ENCODE measurements around the gene TPPP. TPM values are rescaled to one million over a fixed set of nuclear protein-coding genes. Genes with fewer than 3 reads are reported as not detected.
"Not testable (repeated sequence)": the region's sequence is repeated elsewhere in the genome, so short reads cannot be mapped to it uniquely, and the experiment has no call there.

The TPPP gene
- total RNA-seq, 1 donor from 2014 or later: 1.9 TPM

GRCh38 chr5:637581-638450 lies 55.3 kb downstream of the TPPP start:
- TF ChIP-seq, protein P1, sequence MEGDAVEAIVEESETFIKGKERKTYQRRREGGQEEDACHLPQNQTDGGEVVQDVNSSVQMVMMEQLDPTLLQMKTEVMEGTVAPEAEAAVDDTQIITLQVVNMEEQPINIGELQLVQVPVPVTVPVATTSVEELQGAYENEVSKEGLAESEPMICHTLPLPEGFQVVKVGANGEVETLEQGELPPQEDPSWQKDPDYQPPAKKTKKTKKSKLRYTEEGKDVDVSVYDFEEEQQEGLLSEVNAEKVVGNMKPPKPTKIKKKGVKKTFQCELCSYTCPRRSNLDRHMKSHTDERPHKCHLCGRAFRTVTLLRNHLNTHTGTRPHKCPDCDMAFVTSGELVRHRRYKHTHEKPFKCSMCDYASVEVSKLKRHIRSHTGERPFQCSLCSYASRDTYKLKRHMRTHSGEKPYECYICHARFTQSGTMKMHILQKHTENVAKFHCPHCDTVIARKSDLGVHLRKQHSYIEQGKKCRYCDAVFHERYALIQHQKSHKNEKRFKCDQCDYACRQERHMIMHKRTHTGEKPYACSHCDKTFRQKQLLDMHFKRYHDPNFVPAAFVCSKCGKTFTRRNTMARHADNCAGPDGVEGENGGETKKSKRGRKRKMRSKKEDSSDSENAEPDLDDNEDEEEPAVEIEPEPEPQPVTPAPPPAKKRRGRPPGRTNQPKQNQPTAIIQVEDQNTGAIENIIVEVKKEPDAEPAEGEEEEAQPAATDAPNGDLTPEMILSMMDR (IDR thresholded peaks at IDR 0.05; ENCODE audit: insufficient read depth, low read length, poor library complexity, severe bottlenecking): no peak
- peaks cover 1% of the 10 kb centered on the region for H3K36me3 ChIP-seq (ENCODE audit: control insufficient read depth, insufficient read depth, low read length)
- no peak for DNase-seq (ENCODE audit: low read depth)
- H3K27me3 ChIP-seq (ENCODE audit: control insufficient read depth, insufficient read depth, low read length): no peaks in the 10 kb centered on the region
- no peak overlapping the region for H3K4me3 ChIP-seq (ENCODE audit: low read depth, low read length)

GRCh38 chr5:636951-637350 lies 56.2 kb downstream of the TPPP start:
- H3K36me3 ChIP-seq (ENCODE audit: control insufficient read depth, insufficient read depth, low read length): peaks cover 1% of the 10 kb centered on the region
- H3K27me3 ChIP-seq (ENCODE audit: control insufficient read depth, insufficient read depth, low read length): no peaks in the 10 kb centered on the region
- TF ChIP-seq, protein P1 (IDR thresholded peaks at IDR 0.05; ENCODE audit: insufficient read depth, low read length, poor library complexity, severe bottlenecking): no peak
- DNase-seq (ENCODE audit: low read depth): no peak
- no peak overlapping the region for H3K4me3 ChIP-seq (ENCODE audit: low read depth, low read length)

GRCh38 chr5:635306-636055 lies 57.7 kb downstream of the TPPP start:
- Histone ChIP-seq H3K27me3 (ENCODE audit: control insufficient read depth, insufficient read depth, low read length) (no peaks in the 10 kb centered on the region), H3K4me3 (ENCODE audit: low read depth, low read length) (no peak overlapping the region), H3K36me3 (ENCODE audit: control insufficient read depth, insufficient read depth, low read length) (peaks cover 1% of the 10 kb centered on the region)
- DNase-seq (ENCODE audit: low read depth): no peak
- TF ChIP-seq, protein P1 (IDR thresholded peaks at IDR 0.05; ENCODE audit: insufficient read depth, low read length, poor library complexity, severe bottlenecking): no peak

GRCh38 chr5:634191-634590 lies 59.0 kb downstream of the TPPP start:
- TF ChIP-seq, protein P1 (IDR thresholded peaks at IDR 0.05; ENCODE audit: insufficient read depth, low read length, poor library complexity, severe bottlenecking): no peak
- no peaks in the 10 kb centered on the region for H3K36me3 ChIP-seq (ENCODE audit: control insufficient read depth, insufficient read depth, low read length)

DNA sequence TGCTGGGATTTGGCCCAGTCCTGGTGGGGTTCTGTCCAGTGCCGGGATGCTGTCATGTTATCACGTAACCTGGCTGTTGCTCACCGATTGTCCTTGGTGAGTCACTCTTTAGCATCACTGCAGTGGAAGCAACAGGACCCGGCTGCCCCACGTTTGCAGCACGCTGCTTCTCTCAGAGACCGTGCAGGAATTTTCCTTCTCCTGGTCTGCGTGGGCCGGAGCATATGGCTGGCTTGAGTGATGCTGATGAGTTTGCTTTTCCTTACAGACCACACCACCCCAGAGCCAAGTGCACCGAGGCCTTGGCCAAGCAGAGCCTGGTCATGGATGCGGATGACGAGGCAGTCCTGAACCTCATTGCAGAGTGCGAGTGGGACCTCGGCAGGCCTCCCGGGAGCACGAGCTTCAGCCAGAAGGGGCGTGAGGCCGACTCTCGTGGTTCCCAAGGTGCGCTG lies 59.6 kb downstream of the TPPP start:
- H3K36me3 ChIP-seq (ENCODE audit: control insufficient read depth, insufficient read depth, low read length): no peaks in the 10 kb centered on the region
- no peak for DNase-seq (ENCODE audit: low read depth)

More at GRCh38 chr5:634191-634590, 59.0 kb downstream of the TPPP start:
- no peak for DNase-seq (ENCODE audit: low read depth)
- Histone ChIP-seq H3K4me3 (ENCODE audit: low read depth, low read length) (no peak overlapping the region), H3K27me3 (ENCODE audit: control insufficient read depth, insufficient read depth, low read length) (no peaks in the 10 kb centered on the region)

GRCh38 chr5:628351-629205 lies 64.6 kb downstream of the TPPP start:
- H3K36me3 ChIP-seq (ENCODE audit: control insufficient read depth, insufficient read depth, low read length); H3K4me3 ChIP-seq (ENCODE audit: low read depth, low read length); H3K27me3 ChIP-seq (ENCODE audit: control insufficient read depth, insufficient read depth, low read length); DNase-seq (ENCODE audit: low read depth): not testable (repeated sequence)

More for the DNA sequence above, 59.6 kb downstream of the TPPP start:
- H3K4me3 ChIP-seq (ENCODE audit: low read depth, low read length): no peak overlapping the region
- H3K27me3 ChIP-seq (ENCODE audit: control insufficient read depth, insufficient read depth, low read length): no peaks in the 10 kb centered on the region
- TF ChIP-seq, protein P1 (IDR thresholded peaks at IDR 0.05; ENCODE audit: insufficient read depth, low read length, poor library complexity, severe bottlenecking): no peak
